A549 (cell line): ENCODE data around the gene NUP88. TPM values are rescaled to one million over a fixed set of nuclear protein-coding genes. Genes with fewer than 3 reads are reported as not detected.

Experiments
- ATOH8 ChIP-seq: fragments of 250-450 bp; sonication (Bioruptor Pico); IDR thresholded peaks from 2 replicates; pipeline ENCODE4 v1.5.0; 2020; ENCODE audit warnings: low read depth, mild to moderate bottlenecking, moderate library complexity
- BHLHE40 ChIP-seq: IDR thresholded peaks from 2 replicates; pipeline ENCODE4 v1.6.1; 2012; ENCODE audit warnings: low read depth, low read length, inconsistent platforms
- CBX8 ChIP-seq: fragments of 200-600 bp; sonication (generic); IDR thresholded peaks from 2 replicates; pipeline ENCODE4 v1.6.1; 2016
- CEBPB ChIP-seq, 2 experiments: fragments of >200 bp in 1 of 2; sonication (Bioruptor Twin) in 1 of 2; formaldehyde crosslinking in 1 of 2; IDR thresholded peaks; 2 replicates each; pipeline ENCODE4 v1.6.1; 2012 to 2016
- CHD2 ChIP-seq: fragments of 150-350 bp; IDR thresholded peaks from 2 replicates; pipeline ENCODE4 v1.6.1; 2014; ENCODE audit warnings: low read length; ENCODE audit not compliant: partially characterized antibody
- CTCF ChIP-seq: fragments of >200 bp; sonication (Bioruptor Twin); formaldehyde crosslinking; IDR thresholded peaks from 3 replicates; pipeline ENCODE4 v1.5.1; 2016
- EHMT2 ChIP-seq: fragments of 200-600 bp; sonication (generic); IDR thresholded peaks from 2 replicates; pipeline ENCODE4 v1.6.1; 2016; ENCODE audit warnings: antibody characterized with exemption, low read depth, mild to moderate bottlenecking, moderate library complexity
- ELK1 ChIP-seq: fragments of 150-350 bp; IDR thresholded peaks from 2 replicates; pipeline ENCODE4 v1.6.1; 2014; ENCODE audit warnings: low read depth, mild to moderate bottlenecking, low read length
- ESRRA ChIP-seq: fragments of 150-350 bp; IDR thresholded peaks from 2 replicates; pipeline ENCODE4 v1.6.1; 2014; ENCODE audit warnings: mild to moderate bottlenecking, low read length, borderline replicate concordance
- FOSB ChIP-seq: fragments of 250-450 bp; sonication (Bioruptor Pico); IDR thresholded peaks from 2 replicates; pipeline ENCODE4 v1.5.0; 2020; ENCODE audit warnings: mild to moderate bottlenecking, moderate library complexity
- FOXS1 ChIP-seq: fragments of 250-450 bp; sonication (Bioruptor Pico); IDR thresholded peaks from 2 replicates; pipeline ENCODE4 v1.5.0; 2020; ENCODE audit warnings: mild to moderate bottlenecking, moderate library complexity
- GATA3 ChIP-seq: IDR thresholded peaks from 2 replicates; pipeline ENCODE4 v1.6.1; 2012; ENCODE audit warnings: borderline replicate concordance
- HOXA7 ChIP-seq: fragments of 250-450 bp; sonication (Bioruptor Pico); IDR thresholded peaks from 2 replicates; pipeline ENCODE4 v1.5.0; 2020; ENCODE audit warnings: mild to moderate bottlenecking, moderate library complexity
- HOXB13 ChIP-seq: fragments of 250-450 bp; sonication (Bioruptor Pico); IDR thresholded peaks from 2 replicates; pipeline ENCODE4 v1.5.0; 2020; ENCODE audit warnings: low read depth, mild to moderate bottlenecking, moderate library complexity
- JUN ChIP-seq, 2 experiments: fragments of >200 bp; sonication (Bioruptor Twin); formaldehyde crosslinking; IDR thresholded peaks; 2 replicates in 1 of 2; 3 replicates in 1 of 2; pipeline ENCODE4 v1.6.1; 2016 to 2017
- JUNB ChIP-seq: fragments of >200 bp; sonication (Bioruptor Twin); formaldehyde crosslinking; IDR thresholded peaks from 2 replicates; pipeline ENCODE4 v1.6.1; 2016
- KDM1A ChIP-seq: fragments of 200-600 bp; sonication (generic); IDR thresholded peaks from 2 replicates; pipeline ENCODE4 v1.6.1; 2016; ENCODE audit warnings: low read depth, mild to moderate bottlenecking
- MAFK ChIP-seq: fragments of 450-650 bp; IDR thresholded peaks from 2 replicates; pipeline ENCODE4 v1.6.1; 2014; ENCODE audit not compliant: partially characterized antibody
- MAX ChIP-seq: IDR thresholded peaks from 2 replicates; pipeline ENCODE4 v1.6.1; 2012
- MAZ ChIP-seq: fragments of 150-350 bp; IDR thresholded peaks from 2 replicates; pipeline ENCODE4 v1.6.1; 2014; ENCODE audit warnings: antibody characterized with exemption, low read depth, low read length, borderline replicate concordance
- NPAS2 ChIP-seq: fragments of 250-450 bp; sonication (Bioruptor Pico); IDR thresholded peaks from 2 replicates; pipeline ENCODE4 v1.8.0; 2022; ENCODE audit warnings: mild to moderate bottlenecking, moderate library complexity, borderline replicate concordance
- NR3C1 ChIP-seq: fragments of >200 bp; sonication (Bioruptor Twin); formaldehyde crosslinking; IDR thresholded peaks from 3 replicates; pipeline ENCODE4 v1.6.1; 2017
- PBX3 ChIP-seq: IDR thresholded peaks from 2 replicates; pipeline ENCODE4 v1.6.1; 2012
- RARB ChIP-seq: fragments of 250-450 bp; sonication (Bioruptor Pico); IDR thresholded peaks from 2 replicates; pipeline ENCODE4 v1.8.0; 2021; ENCODE audit warnings: mild to moderate bottlenecking, moderate library complexity
- RCOR1 ChIP-seq: fragments of 150-350 bp; IDR thresholded peaks from 2 replicates; pipeline ENCODE4 v1.6.1; 2014; ENCODE audit warnings: antibody characterized with exemption, low read length, low read depth
- RNF2 ChIP-seq: fragments of 200-600 bp; sonication (generic); IDR thresholded peaks from 2 replicates; pipeline ENCODE4 v1.6.1; 2016; ENCODE audit warnings: low read depth, mild to moderate bottlenecking, antibody characterized with exemption, moderate library complexity, borderline replicate concordance
- USF2 ChIP-seq: fragments of 450-650 bp; IDR thresholded peaks from 2 replicates; pipeline ENCODE4 v1.6.1; 2014; ENCODE audit warnings: antibody characterized with exemption
- ZSCAN20 ChIP-seq: fragments of 250-450 bp; sonication (Bioruptor Pico); IDR thresholded peaks from 2 replicates; pipeline ENCODE4 v1.8.0; 2022; ENCODE audit warnings: mild to moderate bottlenecking, moderate library complexity
- polyA plus RNA-seq, 4 experiments: library from polyadenylated mRNA; depleted of rRNA in 3 of 4; stranded (reverse); fragments of >200 nt; fragmentation: RNase III in 1 of 4; extraction: RNeasy Plus Mini Kit Qiagen cat#74134 plus additional on column Dnase treatment in 1 of 4; gene quantifications; 2 replicates in 3 of 4; 3 replicates in 1 of 4; pipeline ENCODE4 v1.2.3, GENCODE V29; 2011 to 2017

NUP88 gene
- polyA plus RNA-seq, 2 of the 4 experiments (the other 2 are of a cell fraction), result 121 to 180 TPM

- TF ChIP-seq JUNB (no peak), MAX (peak; percentile 99), CBX8 (no peak), NPAS2 (no peak), FOXS1 (CRISPR knock-in tag) (no peak), MAZ (no peak), JUN (IDR thresholded peaks at IDR 0.05) (peak; percentile 59 to 64; a peak in 3 of 5 replicates), NR3C1 (no peak), PBX3 (no peak; the same call in 1 of the 2 replicates), KDM1A (no peak), FOSB (CRISPR knock-in tag) (no peak), USF2 (0 out of 2 replicates have a peak, but pooled peaks have one; percentile 16), CHD2 (no peak), RARB (CRISPR knock-in tag) (0 out of 2 replicates have a peak, but pooled peaks have one; percentile 31), CEBPB (IDR thresholded peaks at IDR 0.05) (no peak), HOXB13 (CRISPR knock-in tag) (peak; percentile 61; the same call in 1 of the 2 replicates), MAFK (no peak), BHLHE40 (no peak), ESRRA (no peak), ATOH8 (no peak), GATA3 (0 out of 2 replicates have a peak, but pooled peaks have one; percentile 5), ELK1 (no peak), ZSCAN20 (CRISPR knock-in tag) (no peak), EHMT2 (no peak), RCOR1 (no peak), RNF2 (no peak), CTCF (no peak), HOXA7 (CRISPR knock-in tag) (no peak)
Measured at GRCh38 chr17:5419959-5420653, 644 bp upstream of the NUP88 start, which contains the start of gene RPAIN (continued).
